K562 (cell line): ENCODE data around the gene TMEM167A. TPM values are rescaled to one million over a fixed set of nuclear protein-coding genes. Genes with fewer than 3 reads are reported as not detected.

Source experiments
- ATAC-seq: fragments of 200-7000 bp; cut with Tn5 transposase; 3 replicates; pipeline ENCODE4 v1.9.1; 2020; ENCODE audit warnings: moderate library complexity
- BruUV-seq: library from RNA; stranded (reverse); fragments of 400-500 nt; replicated peaks from 2 replicates; lab custom pipeline; 2021; lab: Mats Ljungman, UMichigan
- CTCF ChIA-PET: fragments of 300-600 bp; formaldehyde crosslinking; extraction: SDS; loops from one replicate; lab custom pipeline; 2021; ENCODE audit warnings: low intra/inter-chr PET ratio; lab: Yijun Ruan, JAX
- POLR2A ChIA-PET: fragments of 300-600, 350-650 bp; sonication (Branson Sonifier 250); formaldehyde crosslinking; extraction: SDS; loops from one replicate; lab custom pipeline; 2021; ENCODE audit warnings: antibody characterized with exemption, inconsistent platforms; lab: Yijun Ruan, JAX
- DNase-seq, 4 experiments: peaks; one replicate each; pipeline versions ENCODE4 v3.0.0 to v3.0.0-alpha.2; 2011 to 2018; ENCODE audit warnings: low spot score in 3 of 4, mixed read lengths in 3 of 4; ENCODE audit errors: extremely low read depth in 1 of 4
- FAIRE-seq: peaks from 2 replicates; lab custom pipeline; 2011; peaks lifted over from hg19 to GRCh38; lab: Jason Lieb, UNC
- H2AFZ ChIP-seq: 2 replicates; pipeline ENCODE4 v1.6.0; 2011; ENCODE audit warnings: low read depth, low read length, control low read depth, inconsistent platforms
- H3K27ac ChIP-seq: fragments of 200-600 bp; 3 replicates; pipeline ENCODE4 v1.8.0; 2011; ENCODE audit warnings: low read depth, mild to moderate bottlenecking, control low read depth, inconsistent platforms, low read length, moderate library complexity, mixed read lengths; ENCODE audit errors: extremely low read depth
- H3K27me3 ChIP-seq, 2 experiments: fragments of 300-600 bp in 1 of 2; 2 replicates in 1 of 2; 3 replicates in 1 of 2; pipeline versions ENCODE4 v1.6.0 to v1.8.0; 2011; ENCODE audit warnings: inconsistent platforms in 2 of 2, low read length in 2 of 2, mild to moderate bottlenecking in 1 of 2, mixed read lengths in 1 of 2, moderate library complexity in 1 of 2; ENCODE audit not compliant: control insufficient read depth in 2 of 2, insufficient read depth in 2 of 2
- H3K36me3 ChIP-seq: fragments of 300-600 bp; 3 replicates; pipeline ENCODE4 v1.8.0; 2011; ENCODE audit warnings: mild to moderate bottlenecking, low read length, inconsistent platforms; ENCODE audit not compliant: control insufficient read depth, insufficient read depth
- H3K4me1 ChIP-seq, 2 experiments: fragments of 200-600 bp in 1 of 2; replicated peaks in 1 of 2; 2 replicates in 1 of 2; 3 replicates in 1 of 2; pipeline versions ENCODE4 v1.5.1 to v1.8.0; 2011; ENCODE audit warnings: inconsistent platforms in 2 of 2, low read length in 2 of 2, mild to moderate bottlenecking in 1 of 2, mixed read lengths in 1 of 2, moderate library complexity in 1 of 2; ENCODE audit not compliant: control insufficient read depth in 2 of 2, insufficient read depth in 2 of 2
- H3K4me2 ChIP-seq: 2 replicates; pipeline ENCODE4 v1.6.1; 2011; ENCODE audit warnings: low read length, control low read depth, inconsistent platforms, mixed read lengths; ENCODE audit not compliant: insufficient read depth
- H3K4me3 ChIP-seq: fragments of 200-600 bp; sonication (generic), shearing (Covaris generic); 2 replicates; pipeline ENCODE4 v1.5.1; 2016; ENCODE audit warnings: control low read depth, inconsistent platforms
- H3K79me2 ChIP-seq: fragments of 200-600 bp; 3 replicates; pipeline ENCODE4 v1.8.0; 2011; ENCODE audit warnings: low read length, inconsistent platforms; ENCODE audit not compliant: control insufficient read depth, insufficient read depth
- H3K9ac ChIP-seq, 2 experiments: 2 replicates each; pipeline versions ENCODE4 v1.6.0 to v1.6.1; 2011; ENCODE audit warnings: low read depth in 2 of 2, low read length in 2 of 2, control low read depth in 1 of 2, inconsistent platforms in 1 of 2, mild to moderate bottlenecking in 1 of 2, mixed read lengths in 1 of 2; ENCODE audit not compliant: insufficient read depth in 1 of 2
- H3K9me1 ChIP-seq: one replicate; pipeline ENCODE4 v1.6.0; 2011; ENCODE audit warnings: inconsistent platforms, mild to moderate bottlenecking, low read length, moderate library complexity; ENCODE audit not compliant: control insufficient read depth, insufficient read depth
- H3K9me3 ChIP-seq: replicated peaks from 2 replicates; pipeline ENCODE4 v1.5.1; 2011; ENCODE audit warnings: low read depth, low read length, inconsistent platforms; ENCODE audit not compliant: control insufficient read depth, insufficient read depth
- H4K20me1 ChIP-seq: replicated peaks from 2 replicates; pipeline ENCODE4 v1.6.1; 2011; ENCODE audit warnings: low read length, inconsistent platforms, mixed read lengths; ENCODE audit not compliant: control insufficient read depth, insufficient read depth
- CREM ChIP-seq: IDR thresholded peaks from 2 replicates; pipeline ENCODE4 v1.6.1; 2014; ENCODE audit warnings: antibody characterized with exemption, low read depth
- LEF1 ChIP-seq: fragments of 450-650 bp; IDR thresholded peaks from 2 replicates; pipeline ENCODE4 v1.6.1; 2016; ENCODE audit warnings: mild to moderate bottlenecking
- SNIP1 ChIP-seq: fragments of 450-650 bp; IDR thresholded peaks from 2 replicates; pipeline ENCODE4 v1.7.1; 2017; ENCODE audit warnings: low read depth, mild to moderate bottlenecking
- ZNF431 ChIP-seq: sonication (generic); formaldehyde crosslinking; IDR thresholded peaks from 2 replicates; pipeline ENCODE4 v1.8.0; 2022; ENCODE audit warnings: mild to moderate bottlenecking, missing genetic modification reagents
- WGBS: fragments of 100-300 bp; shearing (Covaris generic); methylation state at CpG from one replicate; pipeline ENCODE4 v1.1.6; 2016; ENCODE audit warnings: low coverage, mixed read lengths; ENCODE audit not compliant: insufficient coverage; ENCODE audit errors: missing lambda C conversion rate; 5-methylcytosine and 5-hydroxymethylcytosine counted together
- in situ Hi-C: fragments of 300-500 bp; cut with MboI; formaldehyde crosslinking; loops from 4 replicates; pipeline ENCODE4 v1.15.0; 2018; ENCODE audit warnings: inconsistent platforms, mixed read lengths
- intact Hi-C: fragments of 100-400 bp; cut with micrococcal nuclease; formaldehyde crosslinking; loops from 2 replicates; pipeline ENCODE4 v1.14.2; 2022
- polyA plus RNA-seq, 8 experiments: library from polyadenylated mRNA; depleted of rRNA in 4 of 8; stranded (reverse) in 5 of 8; unstranded in 3 of 8; fragments of >200 nt; fragmentation: Nextera tagmentation in 2 of 8; fragmentation: Illumina TruSeq in 1 of 8; extraction: Ambion mirVana in 2 of 8; extraction: Trizol in 1 of 8; gene quantifications; 2 replicates each; pipeline versions ENCODE4 v1.2.1 to v1.2.3, GENCODE V29; 2011 to 2014; ENCODE audit warnings: inconsistent platforms in 1 of 8, missing spikeins in 1 of 8
- total RNA-seq, 7 experiments: library from RNA; depleted of rRNA in 6 of 7; stranded (reverse); fragments of >200 nt in 6 of 7; fragmentation: Illumina TruSeq in 2 of 7; extraction: Trizol in 2 of 7; gene quantifications; 2 replicates each; pipeline versions ENCODE4 v1.2.1 to v1.2.3, GENCODE V29; 2011 to 2021; ENCODE audit warnings: low replicate concordance in 1 of 7
- TF ChIP-seq, protein P1 (sequence below): fragments of 450-650 bp; formaldehyde crosslinking; IDR thresholded peaks from 2 replicates; pipeline ENCODE4 v1.4.0; 2020; ENCODE audit warnings: mild to moderate bottlenecking, moderate library complexity
- TF ChIP-seq, protein P2 (sequence below): fragments of 150-350 bp; IDR thresholded peaks from 2 replicates; pipeline ENCODE4 v1.6.1; 2014; ENCODE audit warnings: low read depth, mild to moderate bottlenecking, low read length, borderline replicate concordance

Gene TMEM167A
- total and polyA plus RNA-seq, 9 of the 15 experiments (the other 6 are each of a cell fraction or from before 2014, with no cell fraction given), result 35.3 to 458 (median 110) TPM

DNA sequence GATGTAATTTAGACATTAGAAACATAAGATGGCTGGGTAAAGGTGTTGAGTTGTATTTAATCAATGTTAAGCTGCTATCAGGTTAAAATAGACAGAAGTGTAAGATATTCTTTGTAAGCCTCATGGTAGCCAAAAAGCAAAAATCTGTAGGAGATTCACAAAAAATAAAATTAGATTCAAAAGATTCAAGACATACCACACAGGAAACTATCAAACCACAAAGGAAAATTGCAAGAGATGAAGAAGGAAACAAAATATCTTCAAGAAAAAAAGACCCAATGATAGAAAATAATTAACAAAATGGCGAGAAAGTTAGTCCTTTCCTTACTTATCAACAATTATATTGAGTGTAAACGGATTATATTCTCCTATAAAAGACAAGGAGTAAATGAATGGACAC, 15.4 kb upstream of the TMEM167A start (continued):
- TF ChIP-seq, protein P1, sequence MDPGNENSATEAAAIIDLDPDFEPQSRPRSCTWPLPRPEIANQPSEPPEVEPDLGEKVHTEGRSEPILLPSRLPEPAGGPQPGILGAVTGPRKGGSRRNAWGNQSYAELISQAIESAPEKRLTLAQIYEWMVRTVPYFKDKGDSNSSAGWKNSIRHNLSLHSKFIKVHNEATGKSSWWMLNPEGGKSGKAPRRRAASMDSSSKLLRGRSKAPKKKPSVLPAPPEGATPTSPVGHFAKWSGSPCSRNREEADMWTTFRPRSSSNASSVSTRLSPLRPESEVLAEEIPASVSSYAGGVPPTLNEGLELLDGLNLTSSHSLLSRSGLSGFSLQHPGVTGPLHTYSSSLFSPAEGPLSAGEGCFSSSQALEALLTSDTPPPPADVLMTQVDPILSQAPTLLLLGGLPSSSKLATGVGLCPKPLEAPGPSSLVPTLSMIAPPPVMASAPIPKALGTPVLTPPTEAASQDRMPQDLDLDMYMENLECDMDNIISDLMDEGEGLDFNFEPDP, result no peak
- no peak for TF ChIP-seq SNIP1
- TF ChIP-seq CREM, result no peak
- no peak for TF ChIP-seq LEF1

DNA sequence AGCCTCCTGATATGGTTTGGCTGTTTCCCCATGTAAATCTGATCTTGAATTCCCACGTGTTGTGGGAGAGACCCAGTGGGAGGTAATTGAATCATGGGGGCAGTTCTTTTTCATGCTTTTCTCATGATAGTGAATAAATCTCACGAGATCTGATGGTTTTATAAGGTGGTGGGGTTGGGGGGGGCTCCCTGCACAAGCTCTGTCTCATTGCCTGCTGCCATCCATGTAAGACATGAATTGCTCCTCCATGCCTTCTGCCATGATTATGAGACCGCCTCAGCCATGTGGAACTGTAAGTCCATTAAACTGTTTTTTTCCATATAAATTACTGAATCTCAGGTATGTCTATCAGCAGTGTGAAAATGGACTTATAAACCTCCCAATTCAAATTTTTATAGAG, 13.0 kb upstream of the TMEM167A start:
- ChIA-PET POLR2A (interaction anchor here (1.0 kb wide), 1 partner anchor 13 kb away, joined by 3 read pairs; the partner anchor contains the start of genes TMEM167A and XRCC4), CTCF (no interaction called here)
- Histone ChIP-seq H2AFZ (no peak overlapping the region), H3K9me1 (no peaks in the 10 kb centered on the region), H3K4me3 (no peak overlapping the region), H3K4me1 (no peaks in the 10 kb centered on the region), H3K79me2 (no peaks in the 10 kb centered on the region), H3K9ac (no peak overlapping the region), H4K20me1 (no peaks in the 10 kb centered on the region), H3K4me2 (no peak overlapping the region), H3K27ac (no peak overlapping the region), H3K36me3 (no peaks in the 10 kb centered on the region), H3K9me3 (no peaks in the 10 kb centered on the region; the same call in 1 of the 2 replicates), H3K27me3 (no peaks in the 10 kb centered on the region)
- TF ChIP-seq, protein P2, sequence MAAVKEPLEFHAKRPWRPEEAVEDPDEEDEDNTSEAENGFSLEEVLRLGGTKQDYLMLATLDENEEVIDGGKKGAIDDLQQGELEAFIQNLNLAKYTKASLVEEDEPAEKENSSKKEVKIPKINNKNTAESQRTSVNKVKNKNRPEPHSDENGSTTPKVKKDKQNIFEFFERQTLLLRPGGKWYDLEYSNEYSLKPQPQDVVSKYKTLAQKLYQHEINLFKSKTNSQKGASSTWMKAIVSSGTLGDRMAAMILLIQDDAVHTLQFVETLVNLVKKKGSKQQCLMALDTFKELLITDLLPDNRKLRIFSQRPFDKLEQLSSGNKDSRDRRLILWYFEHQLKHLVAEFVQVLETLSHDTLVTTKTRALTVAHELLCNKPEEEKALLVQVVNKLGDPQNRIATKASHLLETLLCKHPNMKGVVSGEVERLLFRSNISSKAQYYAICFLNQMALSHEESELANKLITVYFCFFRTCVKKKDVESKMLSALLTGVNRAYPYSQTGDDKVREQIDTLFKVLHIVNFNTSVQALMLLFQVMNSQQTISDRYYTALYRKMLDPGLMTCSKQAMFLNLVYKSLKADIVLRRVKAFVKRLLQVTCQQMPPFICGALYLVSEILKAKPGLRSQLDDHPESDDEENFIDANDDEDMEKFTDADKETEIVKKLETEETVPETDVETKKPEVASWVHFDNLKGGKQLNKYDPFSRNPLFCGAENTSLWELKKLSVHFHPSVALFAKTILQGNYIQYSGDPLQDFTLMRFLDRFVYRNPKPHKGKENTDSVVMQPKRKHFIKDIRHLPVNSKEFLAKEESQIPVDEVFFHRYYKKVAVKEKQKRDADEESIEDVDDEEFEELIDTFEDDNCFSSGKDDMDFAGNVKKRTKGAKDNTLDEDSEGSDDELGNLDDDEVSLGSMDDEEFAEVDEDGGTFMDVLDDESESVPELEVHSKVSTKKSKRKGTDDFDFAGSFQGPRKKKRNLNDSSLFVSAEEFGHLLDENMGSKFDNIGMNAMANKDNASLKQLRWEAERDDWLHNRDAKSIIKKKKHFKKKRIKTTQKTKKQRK, result no peak
- TF ChIP-seq ZNF431 (CRISPR knock-in tag), result peak; percentile 92
- BruUV-seq, result no TSS peak
- ATAC-seq (no peak), FAIRE-seq (no peak), DNase-seq (no peak)
- 54% methylated on average over 3 of the region's 3 CpGs for WGBS
- in situ Hi-C loops (no loop called here), intact Hi-C loops (no loop called here)
